Measurements from ENCODE around the gene TACC2.

GRCh38 chr10:121984463-121984862 lies 4.5 kb upstream of the TACC2 start:
- TF ChIP-seq, protein P1, sequence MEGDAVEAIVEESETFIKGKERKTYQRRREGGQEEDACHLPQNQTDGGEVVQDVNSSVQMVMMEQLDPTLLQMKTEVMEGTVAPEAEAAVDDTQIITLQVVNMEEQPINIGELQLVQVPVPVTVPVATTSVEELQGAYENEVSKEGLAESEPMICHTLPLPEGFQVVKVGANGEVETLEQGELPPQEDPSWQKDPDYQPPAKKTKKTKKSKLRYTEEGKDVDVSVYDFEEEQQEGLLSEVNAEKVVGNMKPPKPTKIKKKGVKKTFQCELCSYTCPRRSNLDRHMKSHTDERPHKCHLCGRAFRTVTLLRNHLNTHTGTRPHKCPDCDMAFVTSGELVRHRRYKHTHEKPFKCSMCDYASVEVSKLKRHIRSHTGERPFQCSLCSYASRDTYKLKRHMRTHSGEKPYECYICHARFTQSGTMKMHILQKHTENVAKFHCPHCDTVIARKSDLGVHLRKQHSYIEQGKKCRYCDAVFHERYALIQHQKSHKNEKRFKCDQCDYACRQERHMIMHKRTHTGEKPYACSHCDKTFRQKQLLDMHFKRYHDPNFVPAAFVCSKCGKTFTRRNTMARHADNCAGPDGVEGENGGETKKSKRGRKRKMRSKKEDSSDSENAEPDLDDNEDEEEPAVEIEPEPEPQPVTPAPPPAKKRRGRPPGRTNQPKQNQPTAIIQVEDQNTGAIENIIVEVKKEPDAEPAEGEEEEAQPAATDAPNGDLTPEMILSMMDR (IDR thresholded peaks at IDR 0.05), result no peak
- no peak for TF ChIP-seq POLR2A (IDR thresholded peaks at IDR 0.05)

Data from thyroid gland (tissue), 4 donors.